ENCODE measurements around the gene CTNNBL1.
"Not testable (repeated sequence)": the region's sequence is repeated elsewhere in the genome, so short reads cannot be mapped to it uniquely, and the experiment has no call there.

CTNNBL1 gene

DNA sequence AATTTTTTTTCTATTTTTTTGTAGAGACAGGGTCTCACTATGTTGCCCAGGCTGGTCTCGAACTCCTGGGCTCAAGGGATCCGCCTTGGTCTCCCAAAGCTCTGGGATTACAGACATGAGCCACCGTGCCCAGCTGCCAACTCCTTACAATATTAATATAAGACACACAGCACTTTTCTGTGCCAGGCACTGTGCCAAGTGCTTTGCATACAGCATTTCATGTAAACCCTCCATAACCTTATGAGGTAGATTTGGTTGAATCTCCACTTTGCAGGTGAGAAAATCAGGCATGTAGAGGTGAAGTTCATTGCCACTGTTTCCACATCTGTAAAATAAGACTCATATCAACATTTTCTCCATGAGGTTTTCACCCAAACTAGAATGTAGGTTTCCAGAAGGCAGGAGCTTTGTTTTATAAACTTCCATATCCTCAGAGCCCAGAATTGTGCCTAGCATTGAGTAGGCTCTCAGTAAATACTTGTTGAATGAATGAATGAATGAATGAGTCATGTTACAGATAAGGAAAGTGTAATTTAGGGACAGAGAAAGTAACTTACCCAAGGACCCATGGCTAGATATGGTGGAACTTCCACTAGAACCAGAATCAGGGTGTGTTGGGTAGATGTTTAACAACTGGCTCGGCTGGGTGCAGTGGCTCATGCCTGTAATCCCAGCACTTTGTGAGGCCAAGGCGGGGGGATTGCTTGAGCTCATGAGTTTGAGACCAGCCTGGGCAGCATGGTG is 3.0 kb upstream of the CTNNBL1 start:
- H3K27ac ChIP-seq = no peak overlapping the region
- TF ChIP-seq, protein P1, sequence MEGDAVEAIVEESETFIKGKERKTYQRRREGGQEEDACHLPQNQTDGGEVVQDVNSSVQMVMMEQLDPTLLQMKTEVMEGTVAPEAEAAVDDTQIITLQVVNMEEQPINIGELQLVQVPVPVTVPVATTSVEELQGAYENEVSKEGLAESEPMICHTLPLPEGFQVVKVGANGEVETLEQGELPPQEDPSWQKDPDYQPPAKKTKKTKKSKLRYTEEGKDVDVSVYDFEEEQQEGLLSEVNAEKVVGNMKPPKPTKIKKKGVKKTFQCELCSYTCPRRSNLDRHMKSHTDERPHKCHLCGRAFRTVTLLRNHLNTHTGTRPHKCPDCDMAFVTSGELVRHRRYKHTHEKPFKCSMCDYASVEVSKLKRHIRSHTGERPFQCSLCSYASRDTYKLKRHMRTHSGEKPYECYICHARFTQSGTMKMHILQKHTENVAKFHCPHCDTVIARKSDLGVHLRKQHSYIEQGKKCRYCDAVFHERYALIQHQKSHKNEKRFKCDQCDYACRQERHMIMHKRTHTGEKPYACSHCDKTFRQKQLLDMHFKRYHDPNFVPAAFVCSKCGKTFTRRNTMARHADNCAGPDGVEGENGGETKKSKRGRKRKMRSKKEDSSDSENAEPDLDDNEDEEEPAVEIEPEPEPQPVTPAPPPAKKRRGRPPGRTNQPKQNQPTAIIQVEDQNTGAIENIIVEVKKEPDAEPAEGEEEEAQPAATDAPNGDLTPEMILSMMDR (IDR thresholded peaks at IDR 0.05) = no peak
- no peak for TF ChIP-seq ZFX (IDR thresholded peaks at IDR 0.05; ENCODE audit: borderline replicate concordance)

DNA sequence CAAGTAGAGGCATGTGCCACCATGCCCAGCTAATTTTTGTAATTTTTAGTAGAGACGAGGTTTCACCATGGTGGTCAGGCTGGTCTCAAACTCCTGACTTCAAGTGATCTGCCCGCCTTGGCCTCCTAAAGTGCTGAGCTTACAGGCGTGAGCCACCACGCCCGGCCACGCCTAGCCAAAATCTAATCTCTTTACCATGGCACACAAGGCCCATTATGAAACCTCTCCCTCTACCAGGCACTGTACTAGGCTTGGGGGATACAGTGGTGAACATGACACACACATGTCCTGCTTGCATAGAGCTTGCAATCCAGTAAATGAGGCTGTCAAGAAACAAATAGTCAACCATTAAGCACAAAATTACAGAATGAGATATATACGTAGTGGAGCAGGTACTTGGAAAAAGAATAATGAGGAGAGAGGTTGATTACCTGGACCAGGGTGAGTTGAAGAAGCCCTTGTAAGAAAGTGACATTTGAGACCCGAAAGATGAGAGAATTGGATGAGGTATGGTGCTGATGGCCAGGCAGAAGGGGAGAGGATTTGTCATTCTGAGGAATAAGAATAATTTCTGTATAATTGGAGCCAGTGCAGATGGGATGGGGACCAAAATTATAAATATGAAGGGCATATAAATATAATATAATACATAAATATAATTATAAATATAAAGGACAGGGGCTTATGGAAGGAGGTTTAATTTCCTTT is 1.2 kb upstream of the CTNNBL1 start:
- TF ChIP-seq ZFX (IDR thresholded peaks at IDR 0.05; ENCODE audit: borderline replicate concordance) = no peak
- TF ChIP-seq, protein P1 (IDR thresholded peaks at IDR 0.05) = no peak
- no peak overlapping the region for H3K27ac ChIP-seq

DNA sequence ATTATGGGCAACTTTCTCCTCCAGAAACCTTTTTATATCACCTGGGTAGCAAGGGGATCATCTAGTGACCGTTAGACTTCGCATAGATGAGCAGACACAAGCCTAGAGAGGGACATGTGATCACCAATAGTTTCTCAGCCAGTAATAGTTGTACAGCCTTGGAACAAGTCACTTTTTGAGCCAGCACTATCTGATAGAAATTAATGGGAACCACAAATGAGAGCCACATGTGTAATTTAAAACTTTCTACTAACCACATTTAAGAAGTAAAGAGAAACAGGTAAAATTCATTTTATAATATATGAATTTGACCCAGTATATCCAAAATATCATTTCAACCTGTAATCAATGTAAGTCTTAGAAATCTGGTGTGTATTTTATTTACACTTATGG is 592 bp upstream of the CTNNBL1 start:
- no peak for TF ChIP-seq ZFX (IDR thresholded peaks at IDR 0.05; ENCODE audit: borderline replicate concordance)
- TF ChIP-seq, protein P1 (IDR thresholded peaks at IDR 0.05) = no peak
- H3K27ac ChIP-seq = no peak overlapping the region

DNA sequence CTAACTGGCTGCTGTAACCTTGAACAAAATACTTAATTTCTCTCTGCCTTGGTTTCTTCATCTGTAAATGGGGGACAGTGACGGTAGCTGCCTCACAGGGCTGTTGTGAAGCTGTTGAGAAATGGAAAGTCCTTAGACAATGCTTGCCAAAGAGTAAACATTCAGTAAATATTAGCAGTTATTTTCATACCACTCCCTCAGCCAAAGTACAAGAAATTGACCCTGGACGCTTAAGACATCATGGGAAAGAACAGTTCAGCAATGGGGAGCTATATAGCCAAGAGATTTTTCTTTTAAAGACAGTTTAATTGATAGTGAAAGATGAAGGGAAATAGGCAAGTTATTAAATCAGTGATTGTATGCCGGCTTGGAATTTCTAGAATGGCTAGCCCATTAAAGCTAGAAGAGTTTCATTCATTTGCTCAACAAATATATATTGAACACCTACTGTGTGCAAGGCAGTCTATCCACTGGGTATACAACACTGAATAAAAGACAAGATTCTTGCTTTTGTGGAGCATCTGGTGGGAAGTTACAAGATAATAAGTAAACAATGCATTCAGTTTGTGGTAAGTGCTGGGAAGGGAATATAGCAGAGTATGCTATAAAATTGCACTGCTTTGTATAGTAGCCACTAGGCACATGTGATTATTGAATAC is 2.0 kb downstream of the CTNNBL1 start:
- no peak overlapping the region for H3K27ac ChIP-seq
- TF ChIP-seq, protein P1 (IDR thresholded peaks at IDR 0.05) = no peak
- TF ChIP-seq ZFX (IDR thresholded peaks at IDR 0.05; ENCODE audit: borderline replicate concordance) = no peak

DNA sequence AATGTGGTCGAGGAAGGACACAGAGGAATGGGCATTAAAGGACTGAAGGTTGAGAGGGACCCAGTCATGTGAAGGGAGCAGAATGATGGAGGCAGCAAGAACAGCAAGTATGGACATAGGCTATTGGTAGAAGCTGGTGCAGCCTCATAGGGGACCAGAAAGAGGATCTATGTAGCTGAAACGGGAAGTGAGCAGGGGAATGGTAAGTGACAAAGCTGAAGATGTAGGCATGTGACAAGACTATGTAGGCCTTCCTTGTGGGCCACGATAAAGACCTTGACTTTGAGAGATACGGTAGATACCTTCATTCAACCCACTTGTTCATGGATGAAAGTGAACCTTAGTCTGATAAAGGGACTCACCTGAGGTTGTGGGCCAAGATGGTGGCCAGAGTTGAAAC is 3.5 kb downstream of the CTNNBL1 start:
- no peak overlapping the region for H3K27ac ChIP-seq
- TF ChIP-seq ZFX (IDR thresholded peaks at IDR 0.05; ENCODE audit: borderline replicate concordance) = no peak
- TF ChIP-seq, protein P1 (IDR thresholded peaks at IDR 0.05) = no peak

DNA sequence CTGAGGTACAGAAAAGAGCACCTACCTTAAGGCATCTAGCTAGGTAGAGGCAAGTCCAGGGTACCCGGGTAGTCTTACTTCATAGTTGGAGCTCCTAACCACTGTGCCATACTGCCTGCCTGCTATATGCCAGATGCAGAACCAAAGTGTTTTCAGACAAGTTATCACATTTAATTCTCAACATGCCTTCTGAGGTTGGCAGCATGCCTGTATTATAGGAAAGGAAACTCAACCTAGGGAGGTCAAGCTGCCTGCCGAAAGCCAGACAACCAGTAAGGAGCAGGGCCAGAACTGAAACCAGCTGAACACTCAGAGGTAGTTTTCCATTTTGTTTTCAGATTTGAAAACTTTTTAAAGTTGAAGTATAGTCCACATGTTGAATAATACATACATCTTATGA is 5.4 kb downstream of the CTNNBL1 start:
- no peak for TF ChIP-seq ZFX (IDR thresholded peaks at IDR 0.05; ENCODE audit: borderline replicate concordance)
- TF ChIP-seq, protein P1 (IDR thresholded peaks at IDR 0.05) = no peak
- H3K27ac ChIP-seq = no peak overlapping the region

DNA sequence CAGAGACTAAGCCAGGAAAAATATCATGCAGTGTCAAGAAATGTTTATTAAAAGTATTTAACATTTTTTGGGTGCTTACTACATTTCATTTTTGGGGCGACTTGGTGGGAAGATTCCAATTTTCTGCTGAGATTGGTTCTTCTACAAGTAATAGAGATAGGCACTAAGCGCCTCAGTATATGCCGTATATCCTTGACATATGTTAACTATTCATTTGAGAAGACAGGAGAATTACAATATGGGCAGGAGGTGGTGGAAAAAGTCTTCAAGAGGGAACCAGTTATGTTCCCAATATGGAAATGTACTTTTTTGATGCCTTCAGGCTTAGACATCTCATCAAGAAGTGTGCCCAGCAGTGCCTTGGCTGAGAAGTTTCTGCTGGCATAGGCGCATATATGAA is 6.5 kb downstream of the CTNNBL1 start:
- H3K27ac ChIP-seq = no peak overlapping the region
- no peak for TF ChIP-seq ZFX (IDR thresholded peaks at IDR 0.05; ENCODE audit: borderline replicate concordance)
- TF ChIP-seq, protein P1 (IDR thresholded peaks at IDR 0.05) = no peak

DNA sequence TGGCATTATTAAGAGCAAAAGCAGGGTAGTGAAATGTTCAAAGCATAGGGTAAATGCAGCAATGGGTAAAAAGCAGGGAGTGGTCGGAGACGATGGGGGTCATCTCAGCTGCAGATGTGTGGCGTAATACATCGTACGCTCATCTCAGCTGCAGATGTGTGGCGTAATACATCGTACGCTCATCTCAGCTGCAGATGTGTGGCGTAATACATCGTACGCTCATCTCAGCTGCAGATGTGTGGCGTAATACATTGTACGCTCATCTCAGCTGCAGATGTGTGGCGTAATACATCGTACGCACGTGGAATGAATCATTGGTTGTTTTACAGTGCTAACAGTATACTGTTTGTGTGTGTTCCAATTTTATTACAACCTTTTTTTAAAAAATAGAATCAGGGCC is 7.8 kb downstream of the CTNNBL1 start:
- H3K27ac ChIP-seq = not testable (repeated sequence)
